Cerebellar cortex (tissue), 1 donor: ENCODE measurements around the gene CST7.
A peak's percentile ranks its signal among the peaks of the same experiment; 100 is the strongest.
"Not testable (repeated sequence)": the region's sequence is repeated elsewhere in the genome, so short reads cannot be mapped to it uniquely, and the experiment has no call there.

Source experiments
- DNase-seq: peaks from one replicate; pipeline ENCODE4 v3.0.0-alpha.2; 2015; ENCODE audit warnings: low spot score

The CST7 gene

DNA sequence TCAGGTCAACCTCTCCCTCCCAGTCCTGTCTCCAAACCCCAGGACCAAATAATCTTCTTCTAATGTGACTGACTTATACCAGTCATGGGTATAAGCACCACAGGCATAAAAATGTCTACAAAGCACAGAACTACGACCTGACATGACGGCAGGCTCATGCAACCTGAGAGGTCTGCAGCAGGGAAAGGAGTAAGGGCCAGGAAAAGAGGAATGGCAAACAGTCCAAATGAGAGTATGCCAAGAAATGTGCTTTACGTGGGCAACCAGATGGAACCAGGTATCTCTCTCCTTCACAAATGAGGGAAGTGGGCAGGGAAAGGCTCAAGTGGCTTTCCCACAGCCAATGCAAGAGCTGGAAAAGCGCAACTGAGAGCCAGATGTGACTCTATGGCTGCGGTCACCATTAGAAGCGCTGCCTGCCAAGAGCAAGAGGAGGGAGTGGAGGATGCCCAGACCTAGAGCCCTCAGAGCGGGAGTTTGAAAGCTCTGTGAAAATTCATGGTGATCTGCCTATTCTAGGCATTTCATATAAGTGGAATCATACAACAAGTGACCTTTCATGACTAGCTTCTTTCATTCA lies 37.5 kb downstream of the CST7 start:
- DNase-seq = peak; percentile 62

DNA sequence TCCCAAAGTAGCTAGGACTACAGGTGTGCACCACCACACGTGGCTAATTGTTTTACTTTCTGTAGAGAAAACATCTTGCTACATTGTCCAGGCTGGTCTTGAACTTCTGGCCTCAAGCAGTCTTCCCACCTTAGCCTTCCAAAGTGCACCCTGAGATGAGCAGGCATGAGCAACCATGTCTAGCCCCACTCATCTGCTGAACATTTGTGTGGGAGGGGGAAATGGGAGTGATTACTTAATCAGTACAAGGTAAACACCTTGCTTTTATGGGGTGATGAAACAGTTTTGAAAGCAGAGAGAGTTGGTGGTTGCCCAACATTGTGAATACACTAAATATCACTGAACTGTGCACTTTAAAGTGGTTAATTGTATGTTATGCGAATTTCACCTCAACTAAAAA lies 38.2 kb downstream of the CST7 start:
- no peak for DNase-seq

DNA sequence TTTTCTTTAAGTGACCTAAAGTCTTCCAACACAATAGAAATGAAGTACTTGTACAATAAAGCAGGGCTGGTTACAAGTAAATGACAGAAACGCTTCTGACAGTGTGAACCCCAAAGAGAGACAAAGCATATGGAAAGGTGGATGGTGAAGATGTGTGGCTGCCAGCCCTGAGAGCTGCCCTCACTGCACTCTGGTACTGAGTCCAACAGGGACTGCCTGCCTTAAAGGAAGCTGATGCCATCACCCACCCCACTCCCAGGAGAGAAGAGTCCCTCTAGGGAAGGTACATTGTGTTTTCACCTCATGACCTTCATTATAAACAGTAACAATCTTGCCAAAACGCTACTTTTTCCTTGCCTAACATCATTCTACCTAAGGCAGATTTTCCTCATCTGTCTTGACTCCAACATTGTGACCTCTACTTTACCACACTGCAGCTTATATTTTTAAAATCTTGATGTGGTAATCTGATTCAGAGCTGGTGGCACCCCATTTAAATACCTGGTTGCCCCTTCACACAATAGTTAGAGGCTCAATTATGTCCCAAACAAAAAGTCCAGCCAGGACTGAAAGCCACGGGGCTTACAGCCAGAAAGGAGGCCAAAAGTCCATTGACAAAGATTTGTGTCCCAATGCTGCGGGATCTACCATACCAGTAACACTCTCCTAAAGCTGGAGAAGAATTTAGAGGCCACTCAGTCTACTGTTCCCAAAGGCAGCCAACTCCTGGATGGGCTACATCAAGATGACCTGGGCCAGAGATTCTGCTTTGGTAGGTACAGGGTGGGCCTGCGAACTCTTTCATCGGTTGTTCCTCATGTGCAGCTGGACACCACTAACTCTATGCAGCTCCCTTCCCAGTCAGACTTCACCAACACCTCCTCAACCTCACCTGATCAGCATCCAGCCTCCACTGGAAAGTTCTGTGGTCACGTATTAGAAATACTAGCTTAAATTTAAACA lies 39.1 kb downstream of the CST7 start:
- DNase-seq = no peak

DNA sequence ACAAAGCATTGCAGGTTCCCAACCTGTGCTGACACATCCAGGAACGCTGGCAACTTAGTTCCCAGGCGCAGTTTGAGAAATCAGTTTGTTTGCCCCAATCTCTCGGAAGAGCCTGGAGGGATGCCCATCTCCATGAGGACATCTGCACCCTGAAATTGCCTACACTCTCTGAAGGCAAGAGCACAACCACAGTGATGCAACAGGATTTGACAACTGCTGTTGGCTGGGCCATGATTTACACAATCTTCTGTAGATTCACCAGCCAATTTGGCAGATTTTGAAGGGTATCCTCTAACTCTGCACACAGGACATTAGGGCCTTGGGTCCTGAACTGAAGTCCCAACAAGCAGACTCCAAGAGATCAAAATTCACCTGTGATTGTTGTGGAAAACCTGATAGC lies 40.1 kb downstream of the CST7 start:
- peak; percentile 46 for DNase-seq

DNA sequence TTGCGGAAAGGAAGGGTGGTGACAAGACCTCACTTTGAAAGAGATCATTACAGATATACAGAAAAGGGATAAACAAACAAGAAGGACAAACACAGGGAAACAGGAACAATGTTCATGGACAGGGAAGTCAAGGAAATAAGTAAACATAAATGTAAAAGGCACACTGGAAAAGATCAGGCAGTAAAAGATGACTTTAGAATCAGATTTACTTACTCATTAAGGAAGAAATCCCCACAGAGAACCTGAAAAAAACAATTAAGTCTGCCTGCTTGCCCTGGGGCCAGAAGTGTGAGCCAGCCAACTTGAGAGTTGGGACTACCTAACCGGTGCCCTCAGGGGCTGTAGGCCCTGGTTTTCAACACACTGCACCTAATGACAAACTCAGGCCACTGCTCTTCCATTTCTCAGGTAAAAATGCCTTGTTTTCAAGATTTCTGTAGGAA lies 41.8 kb downstream of the CST7 start:
- DNase-seq = no peak

DNA sequence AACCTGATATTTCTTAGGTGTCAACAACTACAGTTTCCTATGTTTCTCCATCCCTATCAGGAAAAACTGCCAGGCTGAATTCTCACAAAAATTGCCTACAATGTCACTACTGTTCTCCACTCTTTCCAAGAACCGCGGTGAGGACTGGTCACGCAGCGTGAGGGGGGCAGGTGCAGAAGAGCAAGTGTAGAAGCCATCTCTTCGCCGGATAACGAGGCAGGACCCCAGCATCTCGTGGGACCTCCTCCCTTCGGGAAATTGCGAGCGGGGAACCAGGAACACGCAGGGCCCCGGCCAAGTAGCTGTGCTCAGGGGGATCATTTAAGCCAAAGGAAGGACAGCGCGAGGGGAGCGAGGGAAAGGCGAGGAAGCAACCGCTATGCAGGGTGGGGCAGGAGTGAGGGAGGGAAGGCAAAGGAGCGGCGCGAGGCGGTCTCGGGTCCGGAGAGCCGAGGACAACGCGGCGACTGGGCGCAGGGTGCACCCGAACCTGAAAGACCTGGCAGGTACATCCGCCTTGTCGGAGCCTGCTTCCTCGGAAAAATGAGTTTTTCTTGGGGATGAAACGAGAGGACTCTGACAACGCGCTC lies 42.9 kb downstream of the CST7 start:
- no peak for DNase-seq

DNA sequence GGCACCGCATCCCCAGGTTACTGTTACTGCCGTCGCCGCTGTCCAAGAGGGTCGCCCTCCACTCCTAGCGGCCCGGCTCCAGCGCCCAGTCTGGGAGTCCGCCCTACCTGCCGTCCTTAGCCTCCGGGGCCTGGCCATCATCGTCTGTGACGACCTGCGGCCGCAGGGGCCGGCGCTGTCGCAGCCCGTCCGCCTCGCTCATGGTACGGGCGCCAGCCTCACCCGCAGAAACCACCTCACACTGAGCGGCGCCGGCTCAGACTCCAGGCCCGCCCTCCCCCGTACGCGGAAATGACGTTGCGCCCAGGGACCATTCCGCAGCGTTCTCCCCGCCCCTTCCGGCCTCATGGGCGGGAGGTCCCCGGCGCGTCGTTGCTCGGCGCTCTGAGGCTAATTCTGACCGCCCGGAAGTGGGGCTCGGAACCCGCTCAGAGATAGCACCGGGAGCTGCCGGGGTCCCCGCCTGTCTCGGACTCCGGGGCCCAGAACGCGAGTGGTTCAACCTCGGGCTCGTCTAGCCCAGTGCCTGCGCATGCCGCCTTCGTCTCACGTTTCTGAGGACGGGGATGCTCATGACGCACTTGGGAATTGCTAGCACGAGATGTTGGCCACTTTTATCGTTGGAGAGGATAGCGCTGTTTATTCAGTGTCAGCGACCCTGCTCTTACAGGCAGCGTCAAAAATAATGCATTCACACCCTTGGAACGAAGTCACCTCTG lies 43.6 kb downstream of the CST7 start, which contains the start of gene APMAP:
Gene APMAP (minus strand): TSS at position 265 of the 719 bp plus-strand sequence. CDS start 63 bp downstream, at position 202.
- DNase-seq = peak; percentile 95

DNA sequence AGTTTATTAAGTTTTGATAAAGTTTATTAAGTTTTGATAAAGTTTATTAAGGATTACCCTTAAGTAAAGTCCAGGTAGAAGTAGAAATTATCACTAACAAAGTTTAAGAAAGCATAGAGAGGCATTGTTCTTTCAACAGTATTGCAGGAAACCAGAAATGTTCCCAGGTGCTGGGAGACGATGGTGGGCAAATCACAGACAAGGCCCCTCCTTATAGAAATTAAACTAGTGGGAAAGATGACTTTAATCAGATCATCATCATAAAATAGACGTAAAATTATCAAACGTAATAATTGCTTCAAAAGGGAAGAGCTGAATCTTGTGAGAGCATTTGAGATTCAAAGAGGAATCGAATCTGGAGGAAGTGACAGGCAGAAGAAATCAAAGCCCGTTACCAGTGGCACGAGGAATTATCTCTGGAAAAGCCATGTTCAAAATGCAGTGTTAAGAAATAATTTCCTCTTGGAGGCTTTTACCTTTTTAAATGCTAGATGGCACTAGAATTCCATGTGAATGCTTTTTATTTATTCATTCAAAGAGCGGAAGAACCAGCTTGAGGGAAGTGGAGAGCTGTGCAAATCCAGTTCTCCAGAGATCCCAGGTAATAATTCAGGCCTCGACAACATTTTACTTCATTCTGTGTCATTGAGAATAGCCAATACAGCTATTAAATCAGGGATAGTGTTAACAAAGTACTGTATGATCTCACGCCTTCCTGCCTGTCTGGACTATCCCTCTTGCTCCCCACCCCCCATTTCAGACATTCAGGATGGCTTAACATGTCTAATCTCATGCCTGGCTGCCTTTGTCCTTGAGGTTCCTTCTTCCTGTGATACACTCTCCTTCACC lies 44.5 kb downstream of the CST7 start:
- peak; percentile 83 for DNase-seq

DNA sequence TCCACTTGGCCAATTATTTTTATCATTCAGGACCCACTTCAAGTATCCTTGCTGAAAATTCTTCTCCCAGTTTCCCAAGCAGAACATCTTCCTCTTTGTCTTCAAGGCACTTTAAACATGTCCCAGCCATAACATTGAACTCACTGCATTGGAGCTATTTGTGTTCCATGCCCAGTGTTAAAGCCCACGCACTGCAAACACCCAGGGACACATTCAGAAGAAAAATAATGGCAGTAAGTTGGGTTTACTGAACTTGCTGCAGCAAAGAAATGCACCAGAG lies 45.1 kb downstream of the CST7 start:
- no peak for DNase-seq

DNA sequence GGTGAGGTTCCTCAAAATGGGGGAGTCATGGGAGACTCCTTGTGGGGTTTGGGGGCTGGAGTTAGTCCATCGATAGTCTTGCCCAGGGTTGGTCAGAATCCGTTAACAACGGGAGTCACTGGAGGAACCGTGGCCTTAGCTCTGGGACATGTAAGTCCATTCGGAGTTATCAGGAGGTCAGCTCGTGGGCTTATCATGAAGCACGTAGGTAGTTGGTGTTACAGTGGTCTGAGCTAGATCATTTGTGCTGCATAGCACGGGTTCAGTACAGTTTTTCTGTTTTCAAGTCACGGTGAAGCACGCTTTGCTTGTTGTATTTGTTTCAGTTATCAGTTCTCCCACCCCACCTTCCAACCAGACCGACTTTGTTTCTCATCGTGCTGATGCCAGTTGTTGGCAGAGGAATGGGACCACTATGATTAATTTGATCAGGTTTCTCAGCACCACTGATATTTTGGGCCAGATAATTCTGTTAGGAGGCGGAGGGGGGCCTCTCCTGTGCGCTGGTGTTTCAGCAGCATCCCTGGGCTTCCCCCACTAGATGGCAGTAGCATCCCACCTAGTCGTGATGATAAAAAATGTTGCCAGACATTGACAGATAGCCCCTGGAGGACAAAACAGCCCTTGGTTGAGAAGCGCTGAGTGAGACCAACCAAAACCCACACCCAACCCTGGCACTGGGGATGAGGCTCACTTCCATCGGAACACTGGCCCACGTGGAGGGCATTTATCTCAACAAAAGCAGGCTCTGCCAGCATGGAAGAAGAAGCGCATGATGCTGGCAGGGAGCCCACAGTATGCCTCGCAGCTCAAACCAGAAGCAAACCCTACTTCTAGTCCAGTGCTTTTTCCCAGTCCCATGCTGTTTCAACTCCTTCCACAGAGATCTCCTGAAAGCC lies 45.6 kb downstream of the CST7 start:
- peak; percentile 92 for DNase-seq

DNA sequence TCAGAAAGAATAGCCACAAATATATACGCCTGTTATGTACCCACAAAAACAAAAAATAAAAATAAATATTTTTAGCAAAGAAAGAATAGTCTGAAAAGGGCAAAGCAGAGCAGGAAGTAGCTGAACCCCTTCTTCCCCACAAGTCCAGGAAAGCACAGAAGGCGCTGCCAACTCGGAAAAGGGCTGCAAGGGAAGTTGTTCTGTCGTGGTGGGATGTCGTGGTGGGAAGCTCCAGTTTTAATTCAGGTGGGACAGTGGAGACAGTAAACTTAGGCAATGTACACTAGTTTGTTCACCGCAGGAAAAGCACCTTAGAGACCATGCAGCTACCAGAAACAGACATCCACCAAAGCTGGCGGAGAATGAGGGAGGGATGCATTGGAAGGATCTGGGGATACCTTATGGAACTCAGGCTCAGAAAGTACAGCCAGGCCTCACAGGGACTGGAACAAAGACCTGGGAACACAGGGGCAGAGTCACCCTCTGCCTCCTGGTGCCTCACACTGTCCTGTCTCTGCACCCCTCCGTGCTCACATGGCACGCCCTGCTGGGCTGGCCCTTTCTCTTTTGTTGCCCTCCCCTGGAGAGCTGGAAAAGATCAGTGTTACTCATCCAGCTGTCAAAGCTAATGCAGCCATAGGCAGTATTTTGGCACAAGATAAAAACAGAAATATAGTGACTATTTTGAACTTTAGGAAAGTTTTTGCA lies 46.8 kb downstream of the CST7 start:
- no peak for DNase-seq

DNA sequence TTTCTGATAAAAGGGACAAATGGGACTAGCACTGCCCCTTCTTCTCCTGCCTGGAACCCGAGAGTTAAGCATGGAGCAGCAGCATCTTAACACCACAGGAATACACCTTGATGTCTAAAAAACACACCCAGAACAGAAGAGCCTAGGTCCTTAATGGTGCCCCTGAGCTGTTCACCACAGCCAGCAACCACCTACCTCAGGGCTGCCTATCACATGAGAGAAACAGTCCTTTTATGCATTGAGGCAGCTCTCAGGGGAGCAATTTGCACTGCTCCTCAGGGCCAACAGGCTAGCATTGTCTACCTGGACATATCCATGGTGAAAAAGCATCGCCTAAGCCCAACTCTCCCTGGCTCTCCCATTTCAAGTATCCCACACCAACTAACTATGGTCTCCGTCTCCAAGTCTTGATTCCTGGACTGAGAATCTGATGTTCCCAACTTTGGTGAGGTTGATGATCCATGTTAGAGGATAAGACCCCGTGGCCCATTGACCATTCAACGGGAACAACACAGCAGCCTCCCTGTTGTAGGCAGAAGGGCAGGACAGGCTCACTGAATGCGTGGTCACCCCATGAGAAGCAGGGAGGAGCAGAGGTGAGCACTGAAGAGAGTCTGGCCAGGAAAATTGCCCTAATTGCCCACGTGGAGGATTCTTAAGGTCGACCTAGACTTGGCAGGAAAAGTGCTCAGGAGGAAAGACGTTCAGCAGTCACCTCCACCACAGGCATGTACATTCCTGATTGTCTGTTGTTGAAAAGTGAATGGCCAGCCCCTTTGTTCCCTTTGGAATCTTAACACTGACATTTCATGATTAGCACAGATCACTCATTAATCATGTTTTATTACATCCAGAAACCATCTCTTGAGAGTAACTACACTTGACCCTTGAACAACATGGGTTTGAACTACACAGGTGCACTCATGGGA lies 47.6 kb downstream of the CST7 start:
- no peak for DNase-seq

DNA sequence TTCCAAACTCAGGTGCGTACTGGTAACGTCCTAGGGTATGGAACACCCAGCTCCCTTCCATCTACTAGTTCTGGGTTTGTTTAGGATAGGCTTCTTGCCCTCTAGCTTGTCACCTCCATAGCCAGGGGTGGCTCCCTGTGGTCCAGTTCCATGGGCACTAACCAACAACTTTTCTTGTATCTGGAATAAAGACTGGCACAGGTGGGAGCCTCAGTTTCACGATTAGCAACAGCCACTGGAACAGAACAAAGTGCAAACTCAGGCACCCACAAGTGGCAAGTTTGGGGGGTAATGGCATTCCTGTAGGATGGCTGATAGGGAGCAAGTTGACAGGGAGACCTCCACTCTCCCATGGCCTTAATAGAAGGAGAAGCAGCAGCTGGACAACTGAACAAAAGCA lies 49.1 kb downstream of the CST7 start:
- DNase-seq = no peak

DNA sequence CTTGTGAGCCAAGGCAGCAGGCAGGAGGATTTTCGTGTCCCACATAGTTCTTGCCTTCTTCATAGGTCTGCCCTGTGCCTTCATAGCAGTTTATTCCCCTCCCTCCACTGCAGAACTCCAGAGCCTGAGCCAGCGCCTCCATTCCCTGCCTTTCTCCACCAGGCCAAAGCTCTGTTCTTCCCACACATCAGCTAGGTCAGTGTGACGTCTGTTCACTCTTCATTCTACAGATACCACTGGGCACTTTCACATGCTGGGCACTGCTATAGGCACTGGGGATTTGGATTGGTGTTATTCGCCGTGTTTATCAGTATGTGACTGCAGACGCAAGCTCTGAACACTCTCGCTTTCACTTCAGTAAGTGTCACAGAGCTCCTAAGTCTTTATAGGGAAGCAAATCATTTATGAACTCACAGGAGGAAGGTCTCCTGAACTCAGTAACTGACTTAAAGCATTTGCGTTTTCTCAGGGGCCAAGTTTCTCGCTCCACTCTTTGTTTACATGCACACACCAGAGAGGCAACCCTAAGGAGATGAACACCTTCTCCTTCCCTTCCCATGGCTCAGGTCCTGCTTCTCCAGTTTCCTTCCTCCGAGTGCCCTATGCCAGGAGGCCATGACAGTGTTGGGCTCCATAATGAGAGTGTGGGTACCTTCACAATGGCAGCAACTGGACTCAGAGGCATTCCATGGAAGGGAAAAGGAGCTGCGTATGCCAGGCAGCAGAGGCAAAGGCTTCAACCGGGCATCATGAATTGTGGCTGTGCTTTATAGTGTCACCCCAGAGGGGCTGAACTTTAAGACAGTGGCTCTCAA lies 49.8 kb downstream of the CST7 start:
- DNase-seq = no peak

DNA sequence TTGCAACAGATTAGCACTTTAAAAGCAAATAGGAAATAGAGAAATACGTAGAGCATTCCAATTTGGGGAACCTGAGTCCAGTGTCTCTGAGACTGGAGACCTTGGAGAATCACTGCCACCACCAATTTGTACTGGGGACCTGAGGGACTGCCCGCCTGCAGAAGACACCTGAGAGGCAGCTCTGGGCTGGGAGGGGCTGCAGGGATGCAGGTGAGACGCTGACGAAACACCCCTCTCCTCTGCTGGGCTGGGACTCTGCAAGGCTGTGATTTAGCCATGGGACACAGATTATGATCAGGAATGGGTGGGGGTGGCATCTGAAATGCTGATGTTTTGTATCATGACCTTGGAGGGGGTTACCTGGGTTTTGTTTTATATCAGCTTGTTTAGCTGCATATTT lies 50.5 kb downstream of the CST7 start:
- DNase-seq = no peak

DNA sequence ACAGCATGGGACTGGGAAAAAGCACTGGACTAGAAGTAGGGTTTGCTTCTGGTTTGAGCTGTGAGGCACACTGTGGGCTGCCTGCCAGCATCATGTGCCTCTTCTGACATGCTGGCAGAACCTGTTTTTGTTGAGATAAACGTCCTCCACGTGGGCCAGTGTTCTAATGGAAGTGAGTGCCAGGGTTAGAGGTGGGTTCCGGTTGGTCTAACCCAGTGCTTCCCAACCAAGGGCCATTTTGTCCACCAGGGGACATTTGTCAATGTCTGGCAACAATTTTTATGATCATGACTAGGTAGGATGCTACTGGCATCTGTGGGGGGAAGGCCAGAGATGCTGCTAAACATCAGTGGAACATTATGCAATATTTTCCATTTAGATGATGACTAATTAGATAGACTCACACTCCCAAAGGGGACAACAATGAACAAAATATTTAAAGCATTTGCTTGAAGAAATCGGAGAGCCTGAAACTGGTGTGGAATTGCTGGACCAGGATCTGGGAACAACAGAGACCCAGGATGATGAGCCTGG lies 51.3 kb downstream of the CST7 start:
- no peak for DNase-seq

DNA sequence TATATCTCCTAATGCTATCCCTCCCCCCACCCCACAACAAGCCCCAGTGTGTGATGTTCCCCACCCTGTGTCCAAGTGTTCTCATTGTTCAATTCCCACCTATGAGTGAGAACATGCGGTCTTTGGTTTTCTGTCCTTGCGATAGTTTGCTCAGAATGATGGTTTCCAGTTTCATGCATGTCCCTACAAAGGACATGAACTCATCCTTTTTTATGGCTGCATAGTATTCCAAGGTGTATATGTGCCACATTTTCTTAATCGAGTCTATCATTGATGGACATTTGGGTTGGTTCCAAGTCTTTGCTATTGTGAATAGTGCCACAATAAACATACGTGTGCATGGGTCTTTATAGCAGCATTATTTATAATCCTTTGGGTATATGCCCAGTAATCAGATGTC lies 52.3 kb downstream of the CST7 start:
- not testable (repeated sequence) for DNase-seq

DNA sequence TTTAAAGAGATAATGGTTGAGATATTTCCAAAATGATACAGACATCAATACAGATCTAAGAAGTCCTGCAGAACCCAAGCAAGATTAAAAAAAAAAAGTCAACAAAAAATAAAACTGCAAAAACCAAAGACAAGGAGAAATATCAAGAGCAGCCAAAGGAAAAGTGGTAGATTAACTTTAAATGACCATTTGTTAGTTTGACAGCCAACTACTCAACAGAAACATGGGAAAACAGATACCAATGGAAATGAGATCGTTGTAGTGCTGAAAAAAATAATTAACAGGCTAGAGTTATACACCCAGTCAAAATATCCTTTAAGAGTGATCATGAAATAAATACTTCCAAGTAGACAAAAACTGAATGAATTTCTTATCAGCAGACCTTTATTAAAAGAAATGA lies 53.9 kb downstream of the CST7 start:
- DNase-seq = no peak
